SK-N-SH (cell line): ENCODE data around the gene SP4. TPM values are rescaled to one million over a fixed set of nuclear protein-coding genes. Genes with fewer than 3 reads are reported as not detected.

Experiments used
- CTCF ChIA-PET: fragments of 300-600, 350-600 bp; formaldehyde crosslinking; extraction: SDS; loops from one replicate; lab custom pipeline; 2021; lab: Yijun Ruan, JAX
- POLR2A ChIA-PET: fragments of 350-600 bp; sonication (Branson Sonifier 250); formaldehyde crosslinking; extraction: SDS; loops from one replicate; lab custom pipeline; 2020; ENCODE audit warnings: antibody characterized with exemption, inconsistent platforms; lab: Yijun Ruan, JAX
- DNase-seq: peaks from one replicate; pipeline ENCODE4 v3.0.0; 2012
- H2AFZ ChIP-seq: fragments of 200-600 bp; sonication (generic); 2 replicates; pipeline ENCODE4 v1.8.1; 2016; ENCODE audit warnings: antibody characterized with exemption, mild to moderate bottlenecking, low read depth
- H3F3A ChIP-seq: fragments of 200-600 bp; sonication (generic); replicated peaks from 2 replicates; pipeline ENCODE3; 2016; ENCODE audit warnings: antibody characterized with exemption, mild to moderate bottlenecking; ENCODE audit not compliant: insufficient read depth
- H3K27ac ChIP-seq, 2 experiments: fragments of 200-500 bp in 1 of 2; fragments of 200-600 bp in 1 of 2; sonication (Bioruptor generic) in 1 of 2; sonication (generic), shearing (Covaris generic) in 1 of 2; 2 replicates each; pipeline versions ENCODE4 v1.5.1 to v1.6.1; 2014 to 2016; ENCODE audit warnings: low read depth in 2 of 2, inconsistent platforms in 1 of 2, low read length in 1 of 2, mild to moderate bottlenecking in 1 of 2, mixed read lengths in 1 of 2
- H3K27me3 ChIP-seq: fragments of 200-600 bp; sonication (generic), shearing (Covaris generic); 2 replicates; pipeline ENCODE4 v1.6.1; 2016; ENCODE audit warnings: mixed run types; ENCODE audit not compliant: insufficient read depth
- H3K36me3 ChIP-seq, 2 experiments: fragments of 200-500 bp in 1 of 2; fragments of 200-600 bp in 1 of 2; sonication (Bioruptor generic) in 1 of 2; sonication (generic) in 1 of 2; replicated peaks in 1 of 2; 2 replicates each; pipeline versions ENCODE3 to v1.5.1; 2014 to 2016; ENCODE audit warnings: low read length in 1 of 2, mild to moderate bottlenecking in 1 of 2; ENCODE audit not compliant: insufficient read depth in 2 of 2, control insufficient read depth in 1 of 2
- H3K4me1 ChIP-seq, 2 experiments: fragments of 200-500 bp in 1 of 2; fragments of 200-600 bp in 1 of 2; sonication (Bioruptor generic) in 1 of 2; sonication (generic), shearing (Covaris generic) in 1 of 2; 2 replicates each; pipeline versions ENCODE4 v1.5.1 to v1.6.1; 2014 to 2016; ENCODE audit warnings: low read depth in 1 of 2, low read length in 1 of 2, mixed run types in 1 of 2; ENCODE audit not compliant: insufficient read depth in 2 of 2, control insufficient read depth in 1 of 2
- H3K4me2 ChIP-seq: fragments of 200-600 bp; sonication (generic), shearing (Covaris generic); 2 replicates; pipeline ENCODE4 v1.6.1; 2017; ENCODE audit warnings: mixed run types
- H3K4me3 ChIP-seq, 2 experiments: fragments of 200-500 bp in 1 of 2; fragments of 200-600 bp in 1 of 2; sonication (Bioruptor generic) in 1 of 2; sonication (generic), shearing (Covaris generic) in 1 of 2; 2 replicates each; pipeline versions ENCODE4 v1.5.1 to v1.8.1; 2014 to 2016; ENCODE audit warnings: low read depth in 2 of 2, inconsistent platforms in 1 of 2, low read length in 1 of 2, mild to moderate bottlenecking in 1 of 2, mixed read lengths in 1 of 2, moderate library complexity in 1 of 2
- H3K79me2 ChIP-seq: fragments of 200-600 bp; sonication (generic); 2 replicates; pipeline ENCODE4 v1.8.1; 2017; ENCODE audit warnings: mild to moderate bottlenecking; ENCODE audit not compliant: insufficient read depth
- H3K9ac ChIP-seq: fragments of 200-600 bp; sonication (generic); 2 replicates; pipeline ENCODE4 v1.6.1; 2017; ENCODE audit warnings: mixed run types
- H3K9me2 ChIP-seq: fragments of 200-600 bp; sonication (generic); 2 replicates; pipeline ENCODE4 v1.6.1; 2017; ENCODE audit warnings: mixed run types
- H3K9me3 ChIP-seq: fragments of 200-600 bp; sonication (generic); 2 replicates; pipeline ENCODE4 v1.6.1; 2017; ENCODE audit warnings: mixed run types, mild to moderate bottlenecking, moderate library complexity
- H4K20me1 ChIP-seq: fragments of 200-600 bp; sonication (generic); 2 replicates; pipeline ENCODE4 v1.6.1; 2017; ENCODE audit warnings: mild to moderate bottlenecking, mixed run types; ENCODE audit not compliant: insufficient read depth
- ELF1 ChIP-seq: IDR thresholded peaks from 2 replicates; pipeline ENCODE4 v1.4.0; 2012
- FOSL2 ChIP-seq: IDR thresholded peaks from 2 replicates; pipeline ENCODE4 v1.4.0; 2012; ENCODE audit warnings: low read depth, mild to moderate bottlenecking, moderate library complexity, borderline replicate concordance
- FOXJ3 ChIP-seq: sonication (generic); formaldehyde crosslinking; IDR thresholded peaks from 2 replicates; pipeline ENCODE4 v1.5.1; 2020; ENCODE audit warnings: mild to moderate bottlenecking, missing genetic modification reagents
- IRF3 ChIP-seq: fragments of 150-350 bp; IDR thresholded peaks from 2 replicates; pipeline ENCODE4 v1.6.1; 2016; ENCODE audit warnings: mild to moderate bottlenecking, low read depth, low read length
- MAX ChIP-seq: IDR thresholded peaks from 2 replicates; pipeline ENCODE4 v1.4.0; 2012; ENCODE audit warnings: low read depth
- NFIC ChIP-seq: IDR thresholded peaks from 2 replicates; pipeline ENCODE4 v1.4.0; 2012; ENCODE audit warnings: borderline replicate concordance
- NRF1 ChIP-seq: IDR thresholded peaks from 2 replicates; pipeline ENCODE4 v1.6.1; 2012; ENCODE audit warnings: low read depth, mild to moderate bottlenecking, low read length
- RAD21 ChIP-seq: IDR thresholded peaks from 2 replicates; pipeline ENCODE4 v1.6.1; 2012; ENCODE audit warnings: mild to moderate bottlenecking, low read length
- RCOR1 ChIP-seq: fragments of 150-350 bp; IDR thresholded peaks from 2 replicates; pipeline ENCODE4 v1.6.1; 2017; ENCODE audit warnings: antibody characterized with exemption, low read length
- RXRA ChIP-seq: IDR thresholded peaks from 2 replicates; pipeline ENCODE4 v1.4.0; 2012; ENCODE audit warnings: low read depth, mild to moderate bottlenecking, borderline replicate concordance
- SIN3A ChIP-seq: IDR thresholded peaks from 2 replicates; pipeline ENCODE4 v1.6.1; 2012; ENCODE audit warnings: low read depth, mild to moderate bottlenecking, low read length, moderate library complexity, borderline replicate concordance
- TAF1 ChIP-seq: IDR thresholded peaks from 2 replicates; pipeline ENCODE4 v1.6.1; 2012; ENCODE audit warnings: low read depth, mild to moderate bottlenecking, low read length, moderate library complexity, borderline replicate concordance
- TEAD4 ChIP-seq: IDR thresholded peaks from 2 replicates; pipeline ENCODE4 v1.4.0; 2012; ENCODE audit warnings: mild to moderate bottlenecking, borderline replicate concordance; ENCODE audit not compliant: insufficient read depth
- USF1 ChIP-seq: IDR thresholded peaks from 2 replicates; pipeline ENCODE4 v1.4.0; 2012; ENCODE audit warnings: low read depth, borderline replicate concordance
- USF2 ChIP-seq: fragments of 150-350 bp; IDR thresholded peaks from 2 replicates; pipeline ENCODE4 v1.6.1; 2017; ENCODE audit warnings: antibody characterized with exemption, low read length, low read depth, borderline replicate concordance
- YY1 ChIP-seq: IDR thresholded peaks from 2 replicates; pipeline ENCODE4 v1.4.0; 2012; ENCODE audit warnings: low read depth, mild to moderate bottlenecking
- WGBS: methylation state at CpG from one replicate; pipeline ENCODE4 v1.1.6; 2017; ENCODE audit warnings: low lambda C conversion rate; 5-methylcytosine and 5-hydroxymethylcytosine counted together
- polyA plus RNA-seq, 3 experiments: library from polyadenylated mRNA; depleted of rRNA; stranded (reverse); fragments of >200 nt; gene quantifications; 2 replicates each; pipeline ENCODE4 v1.2.3, GENCODE V29; 2012
- TF ChIP-seq, protein P1 (sequence below): IDR thresholded peaks from 2 replicates; pipeline ENCODE4 v1.4.0; 2012; ENCODE audit warnings: low read depth, borderline replicate concordance

SP4 gene
- polyA plus RNA-seq, 1 of the 3 experiments (the other 2 are of a cell fraction): 1.1 TPM

GRCh38 chr7:21480693-21481403 is 53.0 kb downstream of the SP4 start:
- H3K9me3 ChIP-seq: no peaks in the 10 kb centered on the region
- TF ChIP-seq FOSL2 (no peak), TAF1 (no peak), RCOR1 (no peak), USF2 (no peak), FOXJ3 (CRISPR knock-in tag) (no peak), MAX (no peak), TEAD4 (no peak), NRF1 (no peak), RAD21 (no peak), USF1 (no peak)
- TF ChIP-seq, all 33 proteins: peak for 0
- CTCF ChIA-PET: no interaction called here
- POLR2A ChIA-PET: no interaction called here
- H4K20me1 ChIP-seq: no peaks in the 10 kb centered on the region
- H3K79me2 ChIP-seq: no peaks in the 10 kb centered on the region
- H3K4me1 ChIP-seq: no peaks in the 10 kb centered on the region; a peak in 1 of 4 replicates
- 94% methylated on average over 3 of the region's 3 CpGs for WGBS
- no peak for DNase-seq
- no peaks in the 10 kb centered on the region for H3K27me3 ChIP-seq
- no peak overlapping the region for H3K4me2 ChIP-seq
- H3K9ac ChIP-seq: no peak overlapping the region
- H3K9me2 ChIP-seq: no peaks in the 10 kb centered on the region; the same call in 1 of the 2 replicates
- peaks cover 7 to 18% of the 10 kb centered on the region in 2 experiments for H3K36me3 ChIP-seq
- H3K4me3 ChIP-seq: no peak overlapping the region
- H2AFZ ChIP-seq: no peak overlapping the region
- no peaks in the 10 kb centered on the region for H3F3A ChIP-seq
- H3K27ac ChIP-seq: no peak overlapping the region

DNA sequence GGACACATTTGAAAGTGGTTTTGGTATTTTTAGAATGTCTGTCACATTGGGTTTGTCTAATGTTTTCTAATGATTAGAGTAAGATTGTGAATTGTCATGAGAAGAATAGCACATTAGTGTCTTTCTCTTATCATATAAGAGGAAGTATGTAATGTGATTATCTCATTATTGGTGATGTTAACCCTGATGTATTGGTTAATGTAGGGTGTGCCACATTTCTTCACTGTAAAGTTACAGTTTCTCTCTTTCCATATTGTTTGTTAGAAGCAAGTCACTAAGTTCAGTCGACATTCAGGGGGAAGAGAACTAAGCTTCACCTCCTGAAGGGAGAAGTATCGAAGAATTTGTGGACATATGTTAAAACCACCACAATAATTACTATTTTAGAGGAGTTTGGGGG is 58.6 kb downstream of the SP4 start:
- H3K27ac ChIP-seq: no peak overlapping the region
- ChIA-PET POLR2A (no interaction called here), CTCF (no interaction called here)
- TF ChIP-seq SIN3A (no peak), NFIC (no peak), IRF3 (no peak), RCOR1 (no peak), RXRA (no peak), ELF1 (no peak), YY1 (no peak)
- TF ChIP-seq, protein P1, sequence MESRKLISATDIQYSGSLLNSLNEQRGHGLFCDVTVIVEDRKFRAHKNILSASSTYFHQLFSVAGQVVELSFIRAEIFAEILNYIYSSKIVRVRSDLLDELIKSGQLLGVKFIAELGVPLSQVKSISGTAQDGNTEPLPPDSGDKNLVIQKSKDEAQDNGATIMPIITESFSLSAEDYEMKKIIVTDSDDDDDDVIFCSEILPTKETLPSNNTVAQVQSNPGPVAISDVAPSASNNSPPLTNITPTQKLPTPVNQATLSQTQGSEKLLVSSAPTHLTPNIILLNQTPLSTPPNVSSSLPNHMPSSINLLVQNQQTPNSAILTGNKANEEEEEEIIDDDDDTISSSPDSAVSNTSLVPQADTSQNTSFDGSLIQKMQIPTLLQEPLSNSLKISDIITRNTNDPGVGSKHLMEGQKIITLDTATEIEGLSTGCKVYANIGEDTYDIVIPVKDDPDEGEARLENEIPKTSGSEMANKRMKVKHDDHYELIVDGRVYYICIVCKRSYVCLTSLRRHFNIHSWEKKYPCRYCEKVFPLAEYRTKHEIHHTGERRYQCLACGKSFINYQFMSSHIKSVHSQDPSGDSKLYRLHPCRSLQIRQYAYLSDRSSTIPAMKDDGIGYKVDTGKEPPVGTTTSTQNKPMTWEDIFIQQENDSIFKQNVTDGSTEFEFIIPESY: no peak
- peaks cover 0 to 14% of the 10 kb centered on the region in 2 experiments for H3K36me3 ChIP-seq
- H3K4me1 ChIP-seq: no peaks in the 10 kb centered on the region; a peak in 1 of 4 replicates
- H3K9me2 ChIP-seq: no peaks in the 10 kb centered on the region
- 54% methylated on average over 2 of the region's 2 CpGs for WGBS
- H4K20me1 ChIP-seq: no peaks in the 10 kb centered on the region
- no peaks in the 10 kb centered on the region for H3K79me2 ChIP-seq
- no peaks in the 10 kb centered on the region for H3F3A ChIP-seq
- no peak overlapping the region for H2AFZ ChIP-seq
- DNase-seq: no peak
- H3K4me3 ChIP-seq: no peak overlapping the region
- no peak overlapping the region for H3K4me2 ChIP-seq
- H3K27me3 ChIP-seq: no peaks in the 10 kb centered on the region
- no peak overlapping the region for H3K9ac ChIP-seq
- H3K9me3 ChIP-seq: no peaks in the 10 kb centered on the region
